ENCODE data around the gene HRH2.
A peak's percentile ranks its signal among the peaks of the same experiment; 100 is the strongest.

DNA sequence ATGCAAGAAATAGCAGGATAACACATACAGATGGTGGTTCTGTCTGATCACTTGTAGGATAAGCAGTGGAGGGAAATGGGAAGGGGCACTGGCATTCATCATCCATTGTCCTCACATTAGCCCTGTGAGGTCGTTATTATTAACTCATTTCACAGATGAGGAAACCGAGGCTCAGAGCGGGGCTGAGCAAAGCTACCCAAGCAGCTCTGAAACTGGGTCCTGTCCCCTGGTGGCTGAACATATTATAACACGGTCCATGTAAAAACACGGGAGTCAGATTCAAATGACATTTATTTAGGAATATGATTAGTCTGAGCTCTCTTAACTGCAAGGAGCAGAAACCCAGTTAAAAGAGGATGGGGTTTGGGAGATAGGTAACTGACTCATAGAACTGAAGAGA is 43.1 kb downstream of the HRH2 start:
- TF ChIP-seq, protein P1, sequence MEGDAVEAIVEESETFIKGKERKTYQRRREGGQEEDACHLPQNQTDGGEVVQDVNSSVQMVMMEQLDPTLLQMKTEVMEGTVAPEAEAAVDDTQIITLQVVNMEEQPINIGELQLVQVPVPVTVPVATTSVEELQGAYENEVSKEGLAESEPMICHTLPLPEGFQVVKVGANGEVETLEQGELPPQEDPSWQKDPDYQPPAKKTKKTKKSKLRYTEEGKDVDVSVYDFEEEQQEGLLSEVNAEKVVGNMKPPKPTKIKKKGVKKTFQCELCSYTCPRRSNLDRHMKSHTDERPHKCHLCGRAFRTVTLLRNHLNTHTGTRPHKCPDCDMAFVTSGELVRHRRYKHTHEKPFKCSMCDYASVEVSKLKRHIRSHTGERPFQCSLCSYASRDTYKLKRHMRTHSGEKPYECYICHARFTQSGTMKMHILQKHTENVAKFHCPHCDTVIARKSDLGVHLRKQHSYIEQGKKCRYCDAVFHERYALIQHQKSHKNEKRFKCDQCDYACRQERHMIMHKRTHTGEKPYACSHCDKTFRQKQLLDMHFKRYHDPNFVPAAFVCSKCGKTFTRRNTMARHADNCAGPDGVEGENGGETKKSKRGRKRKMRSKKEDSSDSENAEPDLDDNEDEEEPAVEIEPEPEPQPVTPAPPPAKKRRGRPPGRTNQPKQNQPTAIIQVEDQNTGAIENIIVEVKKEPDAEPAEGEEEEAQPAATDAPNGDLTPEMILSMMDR (IDR thresholded peaks at IDR 0.05): peak; percentile 47
- TF ChIP-seq EZH2 (IDR thresholded peaks at IDR 0.05; ENCODE audit: borderline replicate concordance, insufficient read depth, low read depth, low read length, poor library complexity, severe bottlenecking): no peak
